Heart left ventricle (tissue), 13 donors: ENCODE results near the gene TRPM8.

Source experiments
- CTCF ChIP-seq, 12 donors: fragments of 200-600 bp; sonication (generic) in 4 of 12; IDR thresholded peaks; one replicate each; pipeline versions ENCODE4 v1.5.0 to v1.8.0; 2018 to 2022; ENCODE audit warnings: antibody characterized with exemption in 12 of 12, mild to moderate bottlenecking in 5 of 12
- POLR2A ChIP-seq, 2 donors: fragments of 450-650 bp; IDR thresholded peaks; one replicate each; pipeline ENCODE4 v1.6.1; 2017; ENCODE audit warnings: antibody characterized with exemption in 2 of 2, mild to moderate bottlenecking in 2 of 2, moderate library complexity in 2 of 2
- donor health status: ischemic (EF 13 %, LVEDD 7.1; RV severe dilation, severe dysfunction).
- donor health status: DM: no; HTN: yes; CAD: no.
- donor health status: DM: no; HTN: no; CAD: no.
- donor health status: ischemic (EF 25% LVEDD 6.9; RV normal size, moderate dysfunction).
- donor health status: ischemic (EF 25% LVEDD 5.7; RV mildly dilated, moderate dysfunction).
- donor health status: ischemic (EF 35%, LVEDD 5.7; RV mildly dilated, moderate dysfunction).
- donor health status: nonischemic (EF 11% LVEDD 7.7; RV severe dilation, severe dysfunction).
- donor health status: DM: yes; HTN: yes; CAD: no.
- donor health status: PGD.
- donor health status: ischemic (EF 29% LVEDD 5.4; RV normal size, mild dysfunction).
- donor health status: nonischemic (EF 23%, LVEDD 6.1; RV moderate dilation, normal function).

- TF ChIP-seq CTCF (IDR thresholded peaks at IDR 0.05): no peak
- TF ChIP-seq POLR2A (IDR thresholded peaks at IDR 0.05): no peak
Measured at GRCh38 chr2:234025466-234025865, 108.3 kb downstream of the TRPM8 start.
